WTC11 (cell line): Measurements from ENCODE around the gene ZNF253. TPM values are rescaled to one million over a fixed set of nuclear protein-coding genes. Genes with fewer than 3 reads are reported as not detected.
A peak's percentile ranks its signal among the peaks of the same experiment; 100 is the strongest.

Experiments used
- ATAC-seq: fragments of 200-7000 bp; cut with Tn5 transposase; 2 replicates; pipeline ENCODE4 v1.10.0; 2021; ENCODE audit warnings: mild to moderate bottlenecking, moderate library complexity
- CTCF ChIA-PET: fragments of 300-600 bp; sonication (Branson Sonifier 250); formaldehyde crosslinking; loops from one replicate; lab custom pipeline; 2021; ENCODE audit warnings: antibody characterized with exemption; lab: Charles Lee
- POLR2A ChIA-PET: fragments of 350-600 bp; sonication (Branson Sonifier 250); formaldehyde crosslinking; loops from one replicate; lab custom pipeline; 2021; ENCODE audit warnings: antibody characterized with exemption; lab: Charles Lee
- DNase-seq: peaks from one replicate; pipeline ENCODE4 v3.0.0; 2021; ENCODE audit warnings: low spot score
- H3K27ac Mint-ChIP-seq: 2 replicates; pipeline ENCODE4 v1.8.0; 2021; ENCODE audit warnings: mixed read lengths
- H3K27me3 Mint-ChIP-seq: 2 replicates; pipeline ENCODE4 v1.8.0; 2021; ENCODE audit warnings: low read depth, mild to moderate bottlenecking, moderate library complexity, mixed read lengths
- H3K36me3 Mint-ChIP-seq: 2 replicates; pipeline ENCODE4 v1.8.0; 2021; ENCODE audit warnings: mixed read lengths
- H3K4me1 Mint-ChIP-seq: 2 replicates; pipeline ENCODE4 v1.8.0; 2022; ENCODE audit warnings: mixed read lengths
- H3K4me3 Mint-ChIP-seq: 2 replicates; pipeline ENCODE4 v1.8.0; 2021; ENCODE audit warnings: mild to moderate bottlenecking, moderate library complexity, mixed read lengths
- H3K9me3 Mint-ChIP-seq: 2 replicates; pipeline ENCODE4 v1.8.0; 2021; ENCODE audit warnings: mixed read lengths
- AR ChIP-seq: fragments of 250-450 bp; sonication (Bioruptor Pico); IDR thresholded peaks from 2 replicates; pipeline ENCODE4 v1.9.0; 2021; ENCODE audit warnings: mild to moderate bottlenecking
- ATF1 ChIP-seq: sonication (generic); formaldehyde crosslinking; IDR thresholded peaks from 2 replicates; pipeline ENCODE4 v1.8.1; 2023; ENCODE audit warnings: mild to moderate bottlenecking, moderate library complexity, missing genetic modification reagents
- CBFB ChIP-seq: sonication (generic); formaldehyde crosslinking; IDR thresholded peaks from 2 replicates; pipeline ENCODE4 v1.8.1; 2022; ENCODE audit warnings: mild to moderate bottlenecking, low read depth, missing genetic modification reagents
- ELF4 ChIP-seq: sonication (generic); formaldehyde crosslinking; IDR thresholded peaks from 2 replicates; pipeline ENCODE4 v1.8.1; 2022; ENCODE audit warnings: low read depth, mild to moderate bottlenecking, moderate library complexity, missing genetic modification reagents
- GABPB1 ChIP-seq: sonication (generic); formaldehyde crosslinking; IDR thresholded peaks from 2 replicates; pipeline ENCODE4 v1.8.1; 2023; ENCODE audit warnings: mild to moderate bottlenecking, missing genetic modification reagents
- GRHL2 ChIP-seq: fragments of 250-450 bp; sonication (Bioruptor Pico); IDR thresholded peaks from 2 replicates; pipeline ENCODE4 v1.8.0; 2022; ENCODE audit warnings: mild to moderate bottlenecking, moderate library complexity; ENCODE audit not compliant: insufficient replicate concordance, severe bottlenecking
- IRF1 ChIP-seq: sonication (generic); formaldehyde crosslinking; IDR thresholded peaks from 2 replicates; pipeline ENCODE4 v1.8.0; 2023; ENCODE audit warnings: missing genetic modification reagents
- KAT7 ChIP-seq: sonication (generic); formaldehyde crosslinking; IDR thresholded peaks from 2 replicates; pipeline ENCODE4 v1.8.1; 2023; ENCODE audit warnings: missing genetic modification reagents, mild to moderate bottlenecking, borderline replicate concordance
- OVOL2 ChIP-seq: fragments of 250-450 bp; sonication (Bioruptor Pico); IDR thresholded peaks from 2 replicates; pipeline ENCODE4 v1.9.0; 2021; ENCODE audit warnings: mild to moderate bottlenecking, borderline replicate concordance
- SMAD3 ChIP-seq: sonication (generic); formaldehyde crosslinking; IDR thresholded peaks from 2 replicates; pipeline ENCODE4 v1.8.0; 2022; ENCODE audit warnings: missing genetic modification reagents, mild to moderate bottlenecking, borderline replicate concordance
- ZMAT4 ChIP-seq: fragments of 250-450 bp; sonication (Bioruptor Pico); IDR thresholded peaks from 2 replicates; pipeline ENCODE4 v1.9.0; 2021; ENCODE audit warnings: mild to moderate bottlenecking
- ZNF138 ChIP-seq: sonication (generic); formaldehyde crosslinking; conservative IDR thresholded peaks from 2 replicates; pipeline ENCODE4 v1.8.1; 2022; ENCODE audit warnings: mild to moderate bottlenecking, moderate library complexity, missing genetic modification reagents
- ZNF263 ChIP-seq: sonication (generic); formaldehyde crosslinking; IDR thresholded peaks from 2 replicates; pipeline ENCODE4 v1.8.1; 2022; ENCODE audit warnings: low read depth, mild to moderate bottlenecking, moderate library complexity, missing genetic modification reagents
- total RNA-seq: library from RNA; stranded (reverse); gene quantifications from 3 replicates; pipeline ENCODE4 v1.2.3, GENCODE V29; 2021
- TF ChIP-seq, protein P1 (sequence below): sonication (generic); formaldehyde crosslinking; IDR thresholded peaks from 2 replicates; pipeline ENCODE4 v1.8.1; 2022; ENCODE audit warnings: mild to moderate bottlenecking, missing genetic modification reagents, moderate library complexity, borderline replicate concordance
- TF ChIP-seq, protein P2 (sequence below): sonication (generic); formaldehyde crosslinking; conservative IDR thresholded peaks from 2 replicates; pipeline ENCODE4 v1.8.1; 2023; ENCODE audit warnings: mild to moderate bottlenecking, low read depth, missing genetic modification reagents, moderate library complexity
- TF ChIP-seq, protein P3 (sequence below): sonication (generic); formaldehyde crosslinking; IDR thresholded peaks from 2 replicates; pipeline ENCODE4 v1.8.1; 2022; ENCODE audit warnings: mild to moderate bottlenecking, moderate library complexity, missing genetic modification reagents
- TF ChIP-seq, protein P4 (sequence below): sonication (generic); formaldehyde crosslinking; IDR thresholded peaks from 2 replicates; pipeline ENCODE4 v1.8.1; 2023; ENCODE audit warnings: mild to moderate bottlenecking, missing genetic modification reagents

The ZNF253 gene
- total RNA-seq, 1 experiment from 2014 or later: 43.6 TPM

- Mint-ChIP-seq H3K27ac (peak overlapping the region; percentile 29; the same call in 1 of the 2 replicates), H3K4me3 (no peak overlapping the region), H3K4me1 (peaks cover 35% of the 10 kb centered on the region), H3K36me3 (peaks cover 30% of the 10 kb centered on the region), H3K9me3 (no peaks in the 10 kb centered on the region), H3K27me3 (no peaks in the 10 kb centered on the region)
- TF ChIP-seq ELF4 (CRISPR knock-in tag): no peak
- no peak for TF ChIP-seq SMAD3 (CRISPR knock-in tag)
- no peak for TF ChIP-seq AR (CRISPR knock-in tag)
- no peak for TF ChIP-seq ZNF263
- TF ChIP-seq ATF1 (CRISPR knock-in tag): no peak
- TF ChIP-seq, protein P1, sequence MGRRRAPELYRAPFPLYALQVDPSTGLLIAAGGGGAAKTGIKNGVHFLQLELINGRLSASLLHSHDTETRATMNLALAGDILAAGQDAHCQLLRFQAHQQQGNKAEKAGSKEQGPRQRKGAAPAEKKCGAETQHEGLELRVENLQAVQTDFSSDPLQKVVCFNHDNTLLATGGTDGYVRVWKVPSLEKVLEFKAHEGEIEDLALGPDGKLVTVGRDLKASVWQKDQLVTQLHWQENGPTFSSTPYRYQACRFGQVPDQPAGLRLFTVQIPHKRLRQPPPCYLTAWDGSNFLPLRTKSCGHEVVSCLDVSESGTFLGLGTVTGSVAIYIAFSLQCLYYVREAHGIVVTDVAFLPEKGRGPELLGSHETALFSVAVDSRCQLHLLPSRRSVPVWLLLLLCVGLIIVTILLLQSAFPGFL (CRISPR knock-in tag): no peak
- TF ChIP-seq, protein P2, sequence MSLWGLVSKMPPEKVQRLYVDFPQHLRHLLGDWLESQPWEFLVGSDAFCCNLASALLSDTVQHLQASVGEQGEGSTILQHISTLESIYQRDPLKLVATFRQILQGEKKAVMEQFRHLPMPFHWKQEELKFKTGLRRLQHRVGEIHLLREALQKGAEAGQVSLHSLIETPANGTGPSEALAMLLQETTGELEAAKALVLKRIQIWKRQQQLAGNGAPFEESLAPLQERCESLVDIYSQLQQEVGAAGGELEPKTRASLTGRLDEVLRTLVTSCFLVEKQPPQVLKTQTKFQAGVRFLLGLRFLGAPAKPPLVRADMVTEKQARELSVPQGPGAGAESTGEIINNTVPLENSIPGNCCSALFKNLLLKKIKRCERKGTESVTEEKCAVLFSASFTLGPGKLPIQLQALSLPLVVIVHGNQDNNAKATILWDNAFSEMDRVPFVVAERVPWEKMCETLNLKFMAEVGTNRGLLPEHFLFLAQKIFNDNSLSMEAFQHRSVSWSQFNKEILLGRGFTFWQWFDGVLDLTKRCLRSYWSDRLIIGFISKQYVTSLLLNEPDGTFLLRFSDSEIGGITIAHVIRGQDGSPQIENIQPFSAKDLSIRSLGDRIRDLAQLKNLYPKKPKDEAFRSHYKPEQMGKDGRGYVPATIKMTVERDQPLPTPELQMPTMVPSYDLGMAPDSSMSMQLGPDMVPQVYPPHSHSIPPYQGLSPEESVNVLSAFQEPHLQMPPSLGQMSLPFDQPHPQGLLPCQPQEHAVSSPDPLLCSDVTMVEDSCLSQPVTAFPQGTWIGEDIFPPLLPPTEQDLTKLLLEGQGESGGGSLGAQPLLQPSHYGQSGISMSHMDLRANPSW (CRISPR knock-in tag): no peak
- CTCF ChIA-PET: no interaction called here
- DNase-seq: no peak
- ATAC-seq: no peak
- POLR2A ChIA-PET: interaction anchor here (1.4 to 1.5 kb wide), 2 partner anchors 11 to 28 kb away, joined by 3 to 5 read pairs; no protein-coding TSS in a partner anchor
Observed at GRCh38 chr19:19871932-19872331, 6.2 kb downstream of the ZNF253 start.

DNA sequence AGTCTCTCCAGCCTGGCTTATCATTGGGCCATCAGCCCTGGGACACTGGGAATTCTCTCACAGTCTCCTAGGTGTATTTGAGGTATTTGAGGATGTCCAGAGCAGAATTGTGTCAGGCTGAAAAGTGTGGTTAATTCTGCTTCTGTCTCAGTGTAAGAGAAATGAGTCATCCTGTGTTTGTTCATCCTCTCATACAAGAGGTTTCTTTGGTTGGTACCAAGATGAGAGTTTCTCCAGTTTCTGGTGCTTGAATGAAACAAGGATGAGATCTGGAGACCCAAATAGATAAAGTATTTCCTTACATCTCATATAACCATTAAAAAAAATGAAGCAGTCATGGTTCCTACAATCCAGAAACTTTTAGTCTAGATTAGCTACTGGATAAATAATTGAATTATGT lies 7.7 kb downstream of the ZNF253 start:
- no peak for DNase-seq
- no peaks in the 10 kb centered on the region for H3K9me3 Mint-ChIP-seq
- H3K4me1 Mint-ChIP-seq: peaks cover 23% of the 10 kb centered on the region
- ChIA-PET POLR2A (no interaction called here), CTCF (no interaction called here)
- no peaks in the 10 kb centered on the region for H3K27me3 Mint-ChIP-seq
- no peak for ATAC-seq
- H3K4me3 Mint-ChIP-seq: no peak overlapping the region
- peaks cover 32% of the 10 kb centered on the region for H3K36me3 Mint-ChIP-seq
- TF ChIP-seq, protein P3, sequence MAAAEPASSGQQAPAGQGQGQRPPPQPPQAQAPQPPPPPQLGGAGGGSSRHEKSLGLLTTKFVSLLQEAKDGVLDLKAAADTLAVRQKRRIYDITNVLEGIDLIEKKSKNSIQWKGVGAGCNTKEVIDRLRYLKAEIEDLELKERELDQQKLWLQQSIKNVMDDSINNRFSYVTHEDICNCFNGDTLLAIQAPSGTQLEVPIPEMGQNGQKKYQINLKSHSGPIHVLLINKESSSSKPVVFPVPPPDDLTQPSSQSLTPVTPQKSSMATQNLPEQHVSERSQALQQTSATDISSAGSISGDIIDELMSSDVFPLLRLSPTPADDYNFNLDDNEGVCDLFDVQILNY (CRISPR knock-in tag): no peak
- TF ChIP-seq OVOL2 (CRISPR knock-in tag): no peak
- TF ChIP-seq ZMAT4 (CRISPR knock-in tag): no peak
- peak overlapping the region; percentile 32; the same call in 1 of the 2 replicates for H3K27ac Mint-ChIP-seq

DNA sequence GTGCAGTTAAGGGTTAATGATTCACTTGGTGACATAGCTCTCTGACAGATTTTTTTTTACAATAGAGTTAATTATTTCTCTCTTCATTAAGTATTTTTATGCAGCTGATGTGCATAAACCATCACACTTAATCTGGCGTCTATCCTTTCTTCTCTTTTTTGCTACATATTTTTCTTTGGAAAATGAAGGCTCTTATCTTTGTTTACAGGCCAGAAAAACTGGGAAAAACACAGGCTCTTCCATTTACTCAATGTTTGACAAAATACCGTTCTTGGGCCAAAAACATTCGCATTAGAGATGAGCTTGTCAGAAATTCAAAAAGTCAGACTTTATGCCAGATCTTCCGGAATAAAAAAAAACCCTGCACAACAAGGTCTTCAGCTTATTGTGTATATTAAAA lies 12.0 kb downstream of the ZNF253 start:
- Mint-ChIP-seq H3K4me3 (no peak overlapping the region), H3K9me3 (no peaks in the 10 kb centered on the region), H3K27ac (no peak overlapping the region), H3K27me3 (no peaks in the 10 kb centered on the region), H3K4me1 (peaks cover 5% of the 10 kb centered on the region; the same call in 1 of the 2 replicates), H3K36me3 (peaks cover 51% of the 10 kb centered on the region)
- CTCF ChIA-PET: no interaction called here
- POLR2A ChIA-PET: interaction anchor here (0.6 kb wide), 1 partner anchor 360 kb away, joined by 4 read pairs; no protein-coding TSS in a partner anchor
- DNase-seq (no peak), ATAC-seq (no peak)
- TF ChIP-seq CBFB (no peak), GABPB1 (CRISPR knock-in tag) (no peak), KAT7 (CRISPR knock-in tag) (no peak), ZNF138 (CRISPR knock-in tag) (no peak), IRF1 (CRISPR knock-in tag) (no peak), GRHL2 (CRISPR knock-in tag) (no peak)
- TF ChIP-seq, protein P4, sequence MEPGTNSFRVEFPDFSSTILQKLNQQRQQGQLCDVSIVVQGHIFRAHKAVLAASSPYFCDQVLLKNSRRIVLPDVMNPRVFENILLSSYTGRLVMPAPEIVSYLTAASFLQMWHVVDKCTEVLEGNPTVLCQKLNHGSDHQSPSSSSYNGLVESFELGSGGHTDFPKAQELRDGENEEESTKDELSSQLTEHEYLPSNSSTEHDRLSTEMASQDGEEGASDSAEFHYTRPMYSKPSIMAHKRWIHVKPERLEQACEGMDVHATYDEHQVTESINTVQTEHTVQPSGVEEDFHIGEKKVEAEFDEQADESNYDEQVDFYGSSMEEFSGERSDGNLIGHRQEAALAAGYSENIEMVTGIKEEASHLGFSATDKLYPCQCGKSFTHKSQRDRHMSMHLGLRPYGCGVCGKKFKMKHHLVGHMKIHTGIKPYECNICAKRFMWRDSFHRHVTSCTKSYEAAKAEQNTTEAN (CRISPR knock-in tag): no peak
